ENCODE measurements around the gene EPHA6.

EPHA6 gene

DNA sequence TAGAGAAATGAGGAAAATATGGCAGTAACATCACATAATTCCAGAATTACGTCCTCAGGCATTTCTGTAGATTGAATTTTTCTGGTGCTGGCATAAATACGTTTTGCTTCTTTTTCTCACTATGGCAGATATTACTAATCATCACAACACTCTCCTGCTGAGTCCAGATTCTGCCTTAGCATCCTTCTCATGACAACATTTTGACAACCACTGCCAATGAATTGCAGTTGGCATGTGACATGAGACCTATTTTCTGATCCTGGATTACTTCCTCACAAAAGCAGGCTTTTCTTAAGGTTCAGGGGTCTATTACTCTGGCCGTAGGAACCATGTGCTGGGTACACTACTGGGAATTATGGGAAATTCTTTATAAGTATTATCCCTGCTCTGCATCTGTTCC is 927.6 kb downstream of the EPHA6 start:
- DNase-seq (ENCODE audit: extremely low read depth, low read depth), result no peak
- TF ChIP-seq, protein P1, sequence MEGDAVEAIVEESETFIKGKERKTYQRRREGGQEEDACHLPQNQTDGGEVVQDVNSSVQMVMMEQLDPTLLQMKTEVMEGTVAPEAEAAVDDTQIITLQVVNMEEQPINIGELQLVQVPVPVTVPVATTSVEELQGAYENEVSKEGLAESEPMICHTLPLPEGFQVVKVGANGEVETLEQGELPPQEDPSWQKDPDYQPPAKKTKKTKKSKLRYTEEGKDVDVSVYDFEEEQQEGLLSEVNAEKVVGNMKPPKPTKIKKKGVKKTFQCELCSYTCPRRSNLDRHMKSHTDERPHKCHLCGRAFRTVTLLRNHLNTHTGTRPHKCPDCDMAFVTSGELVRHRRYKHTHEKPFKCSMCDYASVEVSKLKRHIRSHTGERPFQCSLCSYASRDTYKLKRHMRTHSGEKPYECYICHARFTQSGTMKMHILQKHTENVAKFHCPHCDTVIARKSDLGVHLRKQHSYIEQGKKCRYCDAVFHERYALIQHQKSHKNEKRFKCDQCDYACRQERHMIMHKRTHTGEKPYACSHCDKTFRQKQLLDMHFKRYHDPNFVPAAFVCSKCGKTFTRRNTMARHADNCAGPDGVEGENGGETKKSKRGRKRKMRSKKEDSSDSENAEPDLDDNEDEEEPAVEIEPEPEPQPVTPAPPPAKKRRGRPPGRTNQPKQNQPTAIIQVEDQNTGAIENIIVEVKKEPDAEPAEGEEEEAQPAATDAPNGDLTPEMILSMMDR (IDR thresholded peaks at IDR 0.05; ENCODE audit: low read depth, low read length), result no peak

DNA sequence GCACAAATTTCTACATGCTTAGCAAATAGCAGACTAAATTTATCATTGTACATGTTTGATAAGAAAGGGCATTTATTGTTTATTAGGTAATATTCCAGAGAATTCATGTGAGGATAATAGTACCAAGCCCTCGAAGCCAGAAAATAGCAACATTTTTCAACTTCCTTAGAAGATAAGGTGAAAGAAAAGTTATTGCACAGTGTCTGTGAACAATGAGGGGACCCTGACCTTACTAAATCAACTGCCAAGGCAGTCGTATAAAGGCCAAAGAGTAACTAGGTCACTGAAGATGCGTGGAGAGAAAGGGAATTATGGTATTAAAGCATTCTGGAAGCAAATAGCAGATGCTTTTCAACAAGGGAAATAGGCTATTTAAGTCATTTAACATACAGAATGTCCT is 929.9 kb downstream of the EPHA6 start:
- TF ChIP-seq, protein P1 (IDR thresholded peaks at IDR 0.05; ENCODE audit: low read depth, low read length), result no peak
- DNase-seq (ENCODE audit: extremely low read depth, low read depth), result no peak

DNA sequence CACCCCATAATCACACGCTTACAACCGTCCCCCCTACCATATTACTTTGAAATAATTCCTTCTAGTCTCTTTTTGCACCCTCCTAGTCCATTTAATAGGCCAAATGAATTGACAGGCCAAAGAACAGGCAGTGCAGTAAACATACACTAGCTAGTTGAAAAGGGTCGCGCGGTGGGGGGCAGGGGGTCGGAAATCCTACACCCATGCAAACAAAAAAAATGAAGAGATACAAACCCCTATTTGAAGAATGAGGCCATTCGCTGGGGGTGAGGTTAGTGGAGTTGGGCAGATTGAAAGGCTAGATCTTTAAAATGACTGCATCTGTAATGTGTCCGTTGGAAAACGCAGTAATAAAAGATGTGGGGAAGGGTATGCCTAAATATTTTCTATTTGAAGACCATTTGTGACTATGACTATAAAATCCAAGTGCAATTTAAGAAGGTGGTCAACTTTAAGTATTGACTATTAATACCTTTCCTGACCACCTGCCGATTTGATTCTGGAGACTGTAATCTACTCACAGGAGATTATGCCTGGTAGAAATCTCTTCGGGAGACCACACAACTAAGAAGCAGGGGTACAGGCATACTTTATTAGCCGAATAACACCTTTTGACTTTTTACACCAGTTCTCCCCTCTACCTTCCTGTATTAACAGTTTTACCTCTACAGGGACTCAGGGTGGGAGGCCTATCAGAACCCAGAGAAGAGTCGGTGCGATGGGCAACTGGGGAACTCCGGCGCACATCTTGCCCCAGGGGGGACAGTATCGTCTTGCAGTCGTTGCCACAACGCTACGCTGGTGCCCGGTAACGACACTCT is 949.4 kb downstream of the EPHA6 start:
- no peak for DNase-seq (ENCODE audit: extremely low read depth, low read depth)
- TF ChIP-seq, protein P1 (IDR thresholded peaks at IDR 0.05; ENCODE audit: low read depth, low read length), result no peak

DNA sequence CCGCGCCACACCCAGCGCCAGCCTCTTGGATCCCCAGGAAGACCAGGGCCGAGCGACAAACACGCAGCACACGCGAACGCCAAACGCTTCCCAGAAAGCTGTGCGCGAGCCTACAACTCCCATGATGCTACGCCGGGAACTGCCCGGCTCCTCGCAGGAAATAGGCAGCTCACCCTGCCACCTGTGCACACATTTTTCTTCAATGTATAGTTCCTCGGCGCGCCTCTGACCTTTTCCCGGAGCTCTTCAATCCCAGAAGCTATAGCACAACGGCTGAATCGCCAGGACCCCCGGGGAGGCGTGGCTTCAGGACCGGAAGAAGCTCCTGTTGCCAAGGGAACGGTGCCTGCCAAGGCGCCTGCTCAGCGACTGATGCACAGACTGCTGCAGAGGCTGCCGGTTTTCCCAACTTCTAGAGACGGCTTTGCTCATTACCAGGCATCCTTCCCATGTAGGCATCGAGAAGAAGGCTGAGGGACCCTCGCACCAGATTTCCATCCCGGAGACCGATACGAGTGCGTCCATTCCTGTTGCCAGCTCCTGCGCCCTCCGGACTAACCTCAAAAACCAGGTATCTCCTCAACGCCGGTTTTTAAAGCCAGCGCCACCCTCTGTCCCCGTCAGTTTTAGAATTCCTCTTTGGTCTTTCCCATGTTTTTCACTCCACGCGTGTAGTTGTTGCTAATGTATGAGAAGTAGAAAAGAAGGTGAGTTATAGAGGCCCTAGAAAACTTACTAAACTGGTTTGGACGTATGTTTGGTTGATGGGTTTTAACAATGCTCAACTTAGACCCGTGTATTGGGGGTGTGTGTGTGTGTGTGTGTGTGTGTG is 950.2 kb downstream of the EPHA6 start, which contains the start of gene ARL6:
Gene ARL6, plus strand, starts transcription at position 352 of the 832 bp plus-strand sequence. CDS start 3,350 bp downstream, outside the sequence.
- TF ChIP-seq, protein P1 (IDR thresholded peaks at IDR 0.05; ENCODE audit: low read depth, low read length), result peak; percentile 23
- DNase-seq (ENCODE audit: extremely low read depth, low read depth), result peak; percentile 41

DNA sequence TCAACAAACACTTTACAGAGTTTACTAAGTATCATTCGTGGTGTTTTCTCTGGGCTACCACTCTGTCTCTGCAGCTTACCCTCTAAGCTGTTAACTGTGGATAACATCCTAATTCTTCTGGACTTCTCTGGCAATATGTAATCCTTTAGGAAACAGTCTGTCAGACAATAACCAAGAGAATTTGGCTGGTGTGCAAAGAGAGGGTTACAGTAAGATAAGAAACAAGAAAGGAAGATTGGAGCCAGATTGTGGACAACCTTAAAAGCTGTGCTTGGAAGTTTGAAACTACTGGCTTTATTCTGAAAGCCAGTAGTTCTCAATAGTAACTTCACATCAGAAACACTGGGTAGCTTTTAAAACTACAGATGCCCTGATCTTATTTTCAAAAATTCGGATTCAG is 950.9 kb downstream of the EPHA6 start:
- DNase-seq (ENCODE audit: extremely low read depth, low read depth), result no peak
- TF ChIP-seq, protein P1 (IDR thresholded peaks at IDR 0.05; ENCODE audit: low read depth, low read length), result no peak

DNA sequence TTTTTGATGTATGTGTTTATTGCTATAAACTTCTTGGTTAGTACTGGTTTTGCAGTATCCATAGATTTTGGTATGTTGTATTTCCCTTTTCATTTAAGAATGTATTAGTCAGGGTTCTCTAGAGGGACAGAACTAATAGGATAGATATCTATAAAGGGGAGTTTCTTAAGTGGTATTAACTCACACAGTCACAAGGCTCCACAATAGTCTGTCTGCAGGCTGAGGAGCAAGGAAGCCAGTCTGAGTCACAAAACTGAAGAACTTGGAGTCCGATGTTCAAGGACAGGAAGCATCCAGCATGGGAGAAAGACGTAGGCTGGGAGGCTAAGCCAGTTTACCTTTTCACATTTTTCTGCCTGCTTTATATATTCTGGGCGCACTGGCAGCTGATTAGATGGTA is 958.5 kb downstream of the EPHA6 start:
- TF ChIP-seq, protein P1 (IDR thresholded peaks at IDR 0.05; ENCODE audit: low read depth, low read length), result no peak
- no peak for DNase-seq (ENCODE audit: extremely low read depth, low read depth)

DNA sequence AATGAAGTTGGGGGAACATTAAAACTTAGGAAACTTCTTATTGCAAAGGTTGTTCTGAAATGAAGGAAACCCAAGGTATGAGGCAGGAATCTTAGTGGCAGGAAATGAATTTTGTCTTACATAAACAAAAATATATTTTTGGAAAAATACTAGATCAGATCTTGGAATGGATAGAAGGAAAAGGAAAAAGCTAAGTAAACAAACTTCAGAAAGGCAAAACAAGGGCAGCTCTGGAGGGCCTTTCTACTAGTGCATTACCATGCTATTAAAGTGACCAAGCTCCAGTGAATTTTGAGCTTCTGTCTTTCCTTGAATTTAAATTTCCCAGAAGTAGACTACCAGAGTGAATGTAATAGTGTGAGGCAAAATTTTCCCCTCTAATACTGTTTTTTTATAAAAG is 963.8 kb downstream of the EPHA6 start:
- no peak for DNase-seq (ENCODE audit: extremely low read depth, low read depth)
- TF ChIP-seq, protein P1 (IDR thresholded peaks at IDR 0.05; ENCODE audit: low read depth, low read length), result no peak
